ENCODE results near the gene ABCA1.
"Not testable (repeated sequence)": the region's sequence is repeated elsewhere in the genome, so short reads cannot be mapped to it uniquely, and the experiment has no call there.

DNA sequence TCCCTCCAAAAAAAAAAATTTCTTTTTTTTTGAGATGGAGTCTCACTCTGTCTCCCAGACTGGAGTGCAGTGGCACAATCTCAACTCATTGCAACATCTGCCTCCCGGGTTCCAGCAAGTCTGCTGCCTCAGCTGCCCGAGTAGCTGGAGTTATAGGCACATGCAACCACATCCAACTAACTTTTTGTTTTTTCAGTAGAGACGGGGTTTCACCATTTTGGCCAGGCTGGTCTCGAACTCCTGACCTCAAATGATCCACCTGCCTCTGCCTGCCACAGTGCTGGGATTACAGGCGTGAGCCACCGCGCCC, 7.5 kb upstream of the ABCA1 start:
- TF ChIP-seq, protein P1, sequence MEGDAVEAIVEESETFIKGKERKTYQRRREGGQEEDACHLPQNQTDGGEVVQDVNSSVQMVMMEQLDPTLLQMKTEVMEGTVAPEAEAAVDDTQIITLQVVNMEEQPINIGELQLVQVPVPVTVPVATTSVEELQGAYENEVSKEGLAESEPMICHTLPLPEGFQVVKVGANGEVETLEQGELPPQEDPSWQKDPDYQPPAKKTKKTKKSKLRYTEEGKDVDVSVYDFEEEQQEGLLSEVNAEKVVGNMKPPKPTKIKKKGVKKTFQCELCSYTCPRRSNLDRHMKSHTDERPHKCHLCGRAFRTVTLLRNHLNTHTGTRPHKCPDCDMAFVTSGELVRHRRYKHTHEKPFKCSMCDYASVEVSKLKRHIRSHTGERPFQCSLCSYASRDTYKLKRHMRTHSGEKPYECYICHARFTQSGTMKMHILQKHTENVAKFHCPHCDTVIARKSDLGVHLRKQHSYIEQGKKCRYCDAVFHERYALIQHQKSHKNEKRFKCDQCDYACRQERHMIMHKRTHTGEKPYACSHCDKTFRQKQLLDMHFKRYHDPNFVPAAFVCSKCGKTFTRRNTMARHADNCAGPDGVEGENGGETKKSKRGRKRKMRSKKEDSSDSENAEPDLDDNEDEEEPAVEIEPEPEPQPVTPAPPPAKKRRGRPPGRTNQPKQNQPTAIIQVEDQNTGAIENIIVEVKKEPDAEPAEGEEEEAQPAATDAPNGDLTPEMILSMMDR (conservative IDR thresholded peaks at IDR 0.05 in 1 of 2, IDR thresholded peaks at IDR 0.05 in 1 of 2; ENCODE audit: low read depth in 1 of 2, low read length in 2 of 2) = not testable (repeated sequence)
- TF ChIP-seq EZH2 (IDR thresholded peaks at IDR 0.05; ENCODE audit: low read length, missing control alignments) = not testable (repeated sequence)

Data from fibroblast of lung (primary cell).